OCI-LY3 (cell line): ENCODE data around the gene APOBEC3C.
"Not testable (repeated sequence)": the region's sequence is repeated elsewhere in the genome, so short reads cannot be mapped to it uniquely, and the experiment has no call there.

Source experiments
- H2AFZ ChIP-seq: fragments of 200-600, 300-600 bp; shearing (Covaris generic); 2 replicates; pipeline ENCODE4 v1.6.0; 2014; ENCODE audit warnings: antibody characterized with exemption, low read depth, low read length
- H3K27ac ChIP-seq: fragments of 200-600, 300-600 bp; sonication (generic); 2 replicates; pipeline ENCODE4 v1.5.1; 2014; ENCODE audit warnings: mild to moderate bottlenecking, low read length, moderate library complexity, mixed read lengths
- H3K27me3 ChIP-seq: fragments of 200-600, 300-600 bp; sonication (generic); 2 replicates; pipeline ENCODE4 v1.6.1; 2014; ENCODE audit warnings: low read depth, low read length, mixed read lengths
- H3K36me3 ChIP-seq: fragments of 200-600, 300-600 bp; sonication (generic); replicated peaks from 2 replicates; pipeline ENCODE3; 2014; ENCODE audit warnings: low read depth, low read length, mixed read lengths
- H3K4me1 ChIP-seq: fragments of 300-600, 200-600 bp; sonication (generic); 2 replicates; pipeline ENCODE4 v1.6.1; 2014; ENCODE audit warnings: low read length, mixed read lengths
- H3K4me2 ChIP-seq: fragments of 200-600, 300-600 bp; sonication (generic); 2 replicates; pipeline ENCODE4 v1.6.1; 2014; ENCODE audit warnings: low read length, mixed read lengths
- H3K4me3 ChIP-seq: fragments of 300-600, 200-600 bp; sonication (generic); 2 replicates; pipeline ENCODE4 v1.5.1; 2014; ENCODE audit warnings: antibody characterized with exemption, mild to moderate bottlenecking, low read length, moderate library complexity
- H3K79me2 ChIP-seq: fragments of 300-600, 200-600 bp; shearing (Covaris generic); 2 replicates; pipeline ENCODE4 v1.6.1; 2014; ENCODE audit warnings: mild to moderate bottlenecking, low read length, mixed read lengths
- H3K9ac ChIP-seq: fragments of 300-600, 200-600 bp; shearing (Covaris generic); 2 replicates; pipeline ENCODE4 v1.6.0; 2014; ENCODE audit warnings: mild to moderate bottlenecking, low read length, moderate library complexity
- H3K9me3 ChIP-seq: fragments of 200-600, 300-600 bp; shearing (Covaris generic); 2 replicates; pipeline ENCODE4 v1.6.1; 2014; ENCODE audit warnings: low read length, mixed read lengths; ENCODE audit not compliant: insufficient read depth
- H4K20me1 ChIP-seq: fragments of 200-600, 300-600 bp; sonication (generic); 2 replicates; pipeline ENCODE4 v1.6.1; 2016; ENCODE audit warnings: low read length, mixed read lengths; ENCODE audit not compliant: insufficient read depth
- EZH2phosphoT487 ChIP-seq: fragments of 200-600 bp; shearing (Covaris generic); IDR thresholded peaks from 2 replicates; pipeline ENCODE4 v1.6.1; 2018; ENCODE audit warnings: antibody characterized with exemption, mixed run types, low read depth
- TF ChIP-seq, protein P1 (sequence below): fragments of 200-600, 300-600 bp; sonication (generic); IDR thresholded peaks from 2 replicates; pipeline ENCODE4 v1.5.1; 2014; ENCODE audit warnings: antibody characterized with exemption, low read length, low read depth

APOBEC3C gene

DNA sequence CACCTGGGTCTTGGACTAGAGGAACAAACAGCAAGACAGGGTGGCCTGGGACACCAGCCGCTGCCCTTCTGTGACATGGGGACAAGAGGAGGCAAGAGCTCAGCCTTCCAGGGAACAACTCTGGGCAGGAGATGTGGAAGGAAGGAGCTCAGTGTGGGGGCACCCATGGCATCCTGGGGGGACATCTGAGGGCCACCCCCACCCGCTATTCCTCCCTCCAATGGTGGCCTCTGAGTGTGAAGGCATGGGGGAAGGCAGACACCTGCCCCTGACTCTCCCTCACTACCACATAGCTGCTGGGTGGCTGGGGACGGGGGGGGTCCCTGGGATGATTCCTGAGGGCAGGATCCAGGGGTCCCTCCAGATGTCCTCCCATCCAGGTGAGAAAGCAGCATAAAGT, 27.4 kb upstream of the APOBEC3C start:
- H4K20me1 ChIP-seq, result no peaks in the 10 kb centered on the region
- H3K79me2 ChIP-seq, result peaks cover 4% of the 10 kb centered on the region; the same call in 1 of the 2 replicates
- H3K4me3 ChIP-seq, result no peak overlapping the region
- no peaks in the 10 kb centered on the region for H3K9me3 ChIP-seq
- H3K27ac ChIP-seq, result no peak overlapping the region
- peak overlapping the region; percentile 18; the same call in 1 of the 2 replicates for H3K9ac ChIP-seq
- peak overlapping the region; percentile 68; the same call in 1 of the 2 replicates for H3K4me2 ChIP-seq
- no peak overlapping the region for H2AFZ ChIP-seq
- peaks cover 3% of the 10 kb centered on the region for H3K36me3 ChIP-seq
- peaks cover 56% of the 10 kb centered on the region for H3K4me1 ChIP-seq
- TF ChIP-seq, protein P1, sequence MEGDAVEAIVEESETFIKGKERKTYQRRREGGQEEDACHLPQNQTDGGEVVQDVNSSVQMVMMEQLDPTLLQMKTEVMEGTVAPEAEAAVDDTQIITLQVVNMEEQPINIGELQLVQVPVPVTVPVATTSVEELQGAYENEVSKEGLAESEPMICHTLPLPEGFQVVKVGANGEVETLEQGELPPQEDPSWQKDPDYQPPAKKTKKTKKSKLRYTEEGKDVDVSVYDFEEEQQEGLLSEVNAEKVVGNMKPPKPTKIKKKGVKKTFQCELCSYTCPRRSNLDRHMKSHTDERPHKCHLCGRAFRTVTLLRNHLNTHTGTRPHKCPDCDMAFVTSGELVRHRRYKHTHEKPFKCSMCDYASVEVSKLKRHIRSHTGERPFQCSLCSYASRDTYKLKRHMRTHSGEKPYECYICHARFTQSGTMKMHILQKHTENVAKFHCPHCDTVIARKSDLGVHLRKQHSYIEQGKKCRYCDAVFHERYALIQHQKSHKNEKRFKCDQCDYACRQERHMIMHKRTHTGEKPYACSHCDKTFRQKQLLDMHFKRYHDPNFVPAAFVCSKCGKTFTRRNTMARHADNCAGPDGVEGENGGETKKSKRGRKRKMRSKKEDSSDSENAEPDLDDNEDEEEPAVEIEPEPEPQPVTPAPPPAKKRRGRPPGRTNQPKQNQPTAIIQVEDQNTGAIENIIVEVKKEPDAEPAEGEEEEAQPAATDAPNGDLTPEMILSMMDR, result no peak
- no peak for TF ChIP-seq EZH2phosphoT487
- H3K27me3 ChIP-seq, result no peaks in the 10 kb centered on the region

DNA sequence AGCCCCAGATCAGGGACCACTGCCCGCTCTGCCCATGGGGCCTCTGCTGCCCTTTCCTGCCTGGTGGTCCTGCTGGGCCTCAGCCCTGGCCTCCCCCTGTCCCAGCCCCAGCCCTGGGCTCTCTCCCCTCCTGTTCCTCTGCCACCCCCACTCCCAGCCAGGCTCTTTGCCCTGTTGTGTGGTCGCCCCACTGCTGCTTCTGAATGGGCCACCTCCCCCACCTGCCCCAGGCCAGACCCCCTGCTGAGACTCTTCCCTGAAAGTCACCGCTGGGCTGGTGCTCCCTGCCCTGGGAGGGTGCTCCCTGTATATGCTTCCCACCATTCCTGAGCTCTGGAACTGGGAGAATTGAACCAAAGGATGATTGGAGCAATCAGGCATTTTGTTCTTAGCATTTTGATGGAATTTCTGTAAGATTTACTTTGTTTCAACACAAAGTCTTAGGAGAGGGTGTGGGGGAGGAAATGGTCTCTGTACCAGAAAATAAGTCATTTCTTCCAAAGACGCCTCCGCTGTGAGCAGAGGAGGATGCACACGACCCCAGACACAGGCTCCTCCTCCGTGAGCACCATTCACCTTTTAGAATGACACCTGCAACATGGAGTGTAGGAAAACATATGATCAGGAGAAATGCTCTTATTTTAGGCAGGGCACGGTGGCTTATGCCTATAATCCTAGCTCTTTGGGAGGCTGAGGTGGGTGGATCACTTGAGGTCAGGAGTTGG, 26.7 kb upstream of the APOBEC3C start:
- H3K4me2 ChIP-seq, result no peak overlapping the region
- H3K9me3 ChIP-seq, result no peaks in the 10 kb centered on the region
- peaks cover 49% of the 10 kb centered on the region for H3K4me1 ChIP-seq
- no peaks in the 10 kb centered on the region for H4K20me1 ChIP-seq
- H3K4me3 ChIP-seq, result no peak overlapping the region
- peaks cover 4% of the 10 kb centered on the region; the same call in 1 of the 2 replicates for H3K79me2 ChIP-seq
- no peaks in the 10 kb centered on the region for H3K27me3 ChIP-seq
- no peak overlapping the region for H3K27ac ChIP-seq
- peaks cover 3% of the 10 kb centered on the region for H3K36me3 ChIP-seq
- no peak overlapping the region for H3K9ac ChIP-seq
- TF ChIP-seq, protein P1, result no peak
- no peak for TF ChIP-seq EZH2phosphoT487
- H2AFZ ChIP-seq, result no peak overlapping the region

DNA sequence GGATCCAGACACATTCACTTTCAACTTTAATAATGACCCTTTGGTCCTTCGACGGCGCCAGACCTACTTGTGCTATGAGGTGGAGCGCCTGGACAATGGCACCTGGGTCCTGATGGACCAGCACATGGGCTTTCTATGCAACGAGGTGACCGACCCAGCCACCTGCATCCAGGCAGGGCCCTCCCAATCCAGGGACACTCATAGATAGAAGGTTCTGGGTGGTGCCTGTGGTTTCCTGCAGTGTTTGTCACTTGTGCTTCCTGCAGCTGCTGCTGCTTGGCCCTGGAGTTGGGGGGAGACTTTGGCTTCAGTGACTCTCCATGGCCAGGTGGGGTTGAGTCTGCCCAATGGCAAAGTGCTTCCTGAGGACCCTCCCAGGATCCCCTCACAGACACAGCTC, 24.6 kb upstream of the APOBEC3C start:
- H3K4me3 ChIP-seq, result no peak overlapping the region
- H3K4me1 ChIP-seq, result peaks cover 46% of the 10 kb centered on the region
- peaks cover 3% of the 10 kb centered on the region for H3K36me3 ChIP-seq
- H2AFZ ChIP-seq, result no peak overlapping the region
- H3K9ac ChIP-seq, result no peak overlapping the region
- H3K9me3 ChIP-seq, result no peaks in the 10 kb centered on the region
- H3K4me2 ChIP-seq, result no peak overlapping the region
- H3K27ac ChIP-seq, result no peak overlapping the region
- no peaks in the 10 kb centered on the region for H3K79me2 ChIP-seq
- no peaks in the 10 kb centered on the region for H4K20me1 ChIP-seq
- H3K27me3 ChIP-seq, result no peaks in the 10 kb centered on the region
- no peak for TF ChIP-seq EZH2phosphoT487
- TF ChIP-seq, protein P1, result no peak

DNA sequence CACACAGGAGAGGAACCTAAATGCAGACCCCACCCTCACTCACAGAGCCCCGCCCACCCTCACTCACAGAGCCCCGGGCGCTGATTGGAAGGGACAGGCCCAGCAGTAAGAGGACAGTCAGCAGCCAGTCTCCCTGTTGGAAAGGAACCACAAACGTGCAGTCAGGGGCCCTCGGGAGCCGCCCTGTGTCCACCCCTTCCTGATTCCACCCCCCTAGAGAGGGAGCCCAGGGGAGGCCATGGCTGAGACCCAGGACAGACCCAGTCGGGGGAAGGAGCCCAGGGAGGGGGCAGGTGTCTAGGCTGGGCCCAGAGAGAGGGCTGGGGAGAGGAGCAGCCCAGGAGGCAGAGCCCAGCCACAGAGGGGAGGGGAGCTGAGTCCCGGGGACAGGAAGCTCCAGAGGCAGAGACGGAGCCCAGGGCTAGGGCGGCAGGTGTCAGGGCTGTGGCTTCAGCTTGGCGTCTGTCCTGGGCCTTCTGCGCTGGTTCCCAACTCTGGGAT, 21.1 kb upstream of the APOBEC3C start:
- not testable (repeated sequence) for H4K20me1 ChIP-seq, H3K27ac ChIP-seq, H3K9ac ChIP-seq, H3K9me3 ChIP-seq, H3K36me3 ChIP-seq, H3K79me2 ChIP-seq, H3K4me3 ChIP-seq, H3K27me3 ChIP-seq, H2AFZ ChIP-seq
- Histone ChIP-seq H3K4me1 (peaks cover 18% of the 10 kb centered on the region; the same call in 1 of the 2 replicates), H3K4me2 (peak overlapping the region; percentile 11; the same call in 1 of the 2 replicates)
